Adrenal gland (tissue), 5 donors: Measurements from ENCODE around the gene M1AP.

ENCODE experiments used
- POLR2A ChIP-seq, 2 donors: fragments of 450-650 bp; IDR thresholded peaks; one replicate each; pipeline ENCODE4 v1.6.1; 2017; ENCODE audit warnings: antibody characterized with exemption in 2 of 2, mild to moderate bottlenecking in 2 of 2, moderate library complexity in 1 of 2
- TF ChIP-seq, protein P1 (sequence below), 6 experiments: fragments of 450-650 bp in 4 of 6; fragments of 200-600 bp in 2 of 6; sonication (generic) in 1 of 6; IDR thresholded peaks; 1 replicate in 5 of 6; 2 replicates in 1 of 6; pipeline versions ENCODE4 v1.5.1 to v1.8.0; 2016 to 2021; ENCODE audit warnings: antibody characterized with exemption in 6 of 6, mild to moderate bottlenecking in 2 of 6, moderate library complexity in 1 of 6
- donor health status: DM: no; HTN: no; CAD: no.

- TF ChIP-seq, protein P1, sequence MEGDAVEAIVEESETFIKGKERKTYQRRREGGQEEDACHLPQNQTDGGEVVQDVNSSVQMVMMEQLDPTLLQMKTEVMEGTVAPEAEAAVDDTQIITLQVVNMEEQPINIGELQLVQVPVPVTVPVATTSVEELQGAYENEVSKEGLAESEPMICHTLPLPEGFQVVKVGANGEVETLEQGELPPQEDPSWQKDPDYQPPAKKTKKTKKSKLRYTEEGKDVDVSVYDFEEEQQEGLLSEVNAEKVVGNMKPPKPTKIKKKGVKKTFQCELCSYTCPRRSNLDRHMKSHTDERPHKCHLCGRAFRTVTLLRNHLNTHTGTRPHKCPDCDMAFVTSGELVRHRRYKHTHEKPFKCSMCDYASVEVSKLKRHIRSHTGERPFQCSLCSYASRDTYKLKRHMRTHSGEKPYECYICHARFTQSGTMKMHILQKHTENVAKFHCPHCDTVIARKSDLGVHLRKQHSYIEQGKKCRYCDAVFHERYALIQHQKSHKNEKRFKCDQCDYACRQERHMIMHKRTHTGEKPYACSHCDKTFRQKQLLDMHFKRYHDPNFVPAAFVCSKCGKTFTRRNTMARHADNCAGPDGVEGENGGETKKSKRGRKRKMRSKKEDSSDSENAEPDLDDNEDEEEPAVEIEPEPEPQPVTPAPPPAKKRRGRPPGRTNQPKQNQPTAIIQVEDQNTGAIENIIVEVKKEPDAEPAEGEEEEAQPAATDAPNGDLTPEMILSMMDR (IDR thresholded peaks at IDR 0.05) = no peak
- no peak for TF ChIP-seq POLR2A (IDR thresholded peaks at IDR 0.05)
Measured at GRCh38 chr2:74578408-74578807, 69.7 kb downstream of the M1AP start.
